ENCODE measurements around the gene DNAH10. TPM values are rescaled to one million over a fixed set of nuclear protein-coding genes. Genes with fewer than 3 reads are reported as not detected.

Gene DNAH10
- total and polyA plus RNA-seq, 2 of the 4 experiments (the other 2 are of a cell fraction), result 0.18 to 0.22 TPM

- Histone ChIP-seq H3K14ac (replicated peaks; ENCODE audit: low read depth, low read length) (no peak overlapping the region), H3K27ac (ENCODE audit: insufficient read depth, low read length) (no peak overlapping the region), H3K56ac (ENCODE audit: extremely low read depth, insufficient read depth, low read length) (no peak overlapping the region), H3K36me3 (ENCODE audit: control insufficient read depth, insufficient read depth, low read length) (no peaks in the 10 kb centered on the region), H4K8ac (ENCODE audit: low read depth in 2 of 2, low read length in 2 of 2) (no peak overlapping the region), H3K9me3 (ENCODE audit: control insufficient read depth, insufficient read depth, low read length) (no peaks in the 10 kb centered on the region), H3K4ac (ENCODE audit: low read depth, low read length) (no peak overlapping the region), H4K5ac (ENCODE audit: low read depth, low read length) (no peak overlapping the region), H3K4me2 (ENCODE audit: low read depth, low read length) (peak overlapping the region; percentile 55), H3K18ac (ENCODE audit: low read depth, low read length) (no peak overlapping the region), H3K4me1 (ENCODE audit: control insufficient read depth, insufficient read depth, low read length) (peaks cover 5% of the 10 kb centered on the region), H3K27me3 (ENCODE audit: control insufficient read depth, insufficient read depth, low read length) (peaks cover 7% of the 10 kb centered on the region; the same call in 1 of the 2 replicates), H2BK5ac (ENCODE audit: low read depth, low read length, poor library complexity, severe bottlenecking) (no peak overlapping the region), H3K9ac (ENCODE audit: low read depth, low read length) (no peak overlapping the region), H2AK5ac (ENCODE audit: low read depth, low read length) (no peak overlapping the region), H2BK20ac (ENCODE audit: low read depth, low read length) (no peak overlapping the region), H4K91ac (ENCODE audit: insufficient read depth, low read depth, low read length) (no peak overlapping the region), H3K23ac (ENCODE audit: low read depth, low read length) (no peak overlapping the region), H2AK9ac (replicated peaks; ENCODE audit: low read depth, low read length, poor library complexity) (no peak overlapping the region), H2BK120ac (ENCODE audit: low read depth, low read length) (no peak overlapping the region), H4K20me1 (ENCODE audit: insufficient read depth, low read length) (no peaks in the 10 kb centered on the region), H3K9me1 (ENCODE audit: insufficient read depth, low read length) (no peaks in the 10 kb centered on the region), H2BK15ac (ENCODE audit: low read depth, low read length) (no peak overlapping the region), H2AFZ (replicated peaks; ENCODE audit: low read length, poor library complexity) (peak overlapping the region; percentile 53), H3K4me3 (ENCODE audit: insufficient read depth, low read depth, low read length) (no peak overlapping the region), H3K79me1 (ENCODE audit: low read depth in 1 of 2, low read length in 2 of 2) (no peaks in the 10 kb centered on the region)
- intact Hi-C loops (cut with micrococcal nuclease), result no loop called here
- ATAC-seq (ENCODE audit: low read depth) (peak; percentile 41; the same call in 1 of the 2 replicates), DNase-seq (peak; percentile 72)
- POLR2A ChIA-PET (ENCODE audit: unreplicated experiment), result no interaction called here
- in situ Hi-C loops (cut with MboI; ENCODE audit: low sequenced_read_pairs), result no loop called here
- WGBS, 2 experiments (ENCODE audit: extremely low coverage in 2 of 2, insufficient read length in 1 of 2), result no CpG with 5 or more reads among the region's 5 CpGs
- CTCF ChIA-PET, result no interaction called here
- dilution Hi-C loops (cut with HindIII; ENCODE audit: low sequenced_read_pairs, unreplicated experiment), result no loop called here
- BruUV-seq (replicated peaks), result no TSS peak
- TF ChIP-seq POLR2A (IDR thresholded peaks at IDR 0.05; ENCODE audit: low read depth, low read length) (no peak), FOS (IDR thresholded peaks at IDR 0.05; ENCODE audit: low read depth, low read length) (peak; percentile 24; the same call in 1 of the 2 replicates), CEBPB (IDR thresholded peaks at IDR 0.05; ENCODE audit: low read depth, low read length) (0 out of 2 replicates have a peak, but pooled peaks have one; percentile 2)
Observed at GRCh38 chr12:123897221-123897620, 135.1 kb downstream of the DNAH10 start.
